Activated T-helper 1 cell treated with anti-CD3 and anti-CD28 coated beads, Interleukin-2, amount 50 U/mL, for 16 hours (primary cell): ENCODE measurements around the gene SH3BGRL3.

Experiments
- DNase-seq, 2 donors: peaks; one replicate each; pipeline ENCODE4 v3.0.0-alpha.2; 2020; ENCODE audit warnings: low read depth in 1 of 2, low spot score in 1 of 2

The SH3BGRL3 gene

GRCh38 chr1:26277719-26278118, 2.2 kb upstream of the SH3BGRL3 start:
- no peak for DNase-seq

- no peak for DNase-seq
Observed at GRCh38 chr1:26278303-26278702, 1.6 kb upstream of the SH3BGRL3 start.

GRCh38 chr1:26278724-26279455, 996 bp upstream of the SH3BGRL3 start:
- no peak for DNase-seq

- DNase-seq = no peak
Observed at GRCh38 chr1:26280333-26281042, 602 bp downstream of the SH3BGRL3 start.

- no peak for DNase-seq
Observed at GRCh38 chr1:26281091-26281958, 1.4 kb downstream of the SH3BGRL3 start.

- DNase-seq = no peak
Observed at GRCh38 chr1:26281971-26282370, 2.1 kb downstream of the SH3BGRL3 start.

- no peak for DNase-seq
Observed at GRCh38 chr1:26282401-26282918, 2.6 kb downstream of the SH3BGRL3 start.

GRCh38 chr1:26283279-26283853, 3.5 kb downstream of the SH3BGRL3 start:
- DNase-seq = no peak

- no peak for DNase-seq
Observed at GRCh38 chr1:26283871-26284596, 4.1 kb downstream of the SH3BGRL3 start.

GRCh38 chr1:26284597-26285347, 4.9 kb downstream of the SH3BGRL3 start:
- DNase-seq = peak; percentile 89

- no peak for DNase-seq
Observed at GRCh38 chr1:26285366-26286063, 5.6 kb downstream of the SH3BGRL3 start.

GRCh38 chr1:26286064-26286416, 6.2 kb downstream of the SH3BGRL3 start:
- DNase-seq = no peak

- DNase-seq = peak in 1 of 2 donors; percentile 68
Observed at GRCh38 chr1:26287033-26287711, 7.3 kb downstream of the SH3BGRL3 start.

- DNase-seq = no peak
Observed at GRCh38 chr1:26287811-26288210, 7.9 kb downstream of the SH3BGRL3 start.

GRCh38 chr1:26288311-26288941, 8.5 kb downstream of the SH3BGRL3 start:
- peak; percentile 41 to 45 for DNase-seq

- DNase-seq = no peak
Observed at GRCh38 chr1:26289158-26290059, 9.5 kb downstream of the SH3BGRL3 start.
